Activated CD4-positive, alpha-beta T cell treated with anti-CD3 and anti-CD28 coated beads, Interleukin-10, Interleukin-2, amounts not matched to agents 100 ng/mL and 50 ng/mL, durations not matched to agents 16 hours and 8 hours (primary cell): ENCODE results near the gene ARID5A.

Experiments
- DNase-seq: peaks from one replicate; pipeline ENCODE4 v3.0.0-alpha.2; 2020

ARID5A gene

DNA sequence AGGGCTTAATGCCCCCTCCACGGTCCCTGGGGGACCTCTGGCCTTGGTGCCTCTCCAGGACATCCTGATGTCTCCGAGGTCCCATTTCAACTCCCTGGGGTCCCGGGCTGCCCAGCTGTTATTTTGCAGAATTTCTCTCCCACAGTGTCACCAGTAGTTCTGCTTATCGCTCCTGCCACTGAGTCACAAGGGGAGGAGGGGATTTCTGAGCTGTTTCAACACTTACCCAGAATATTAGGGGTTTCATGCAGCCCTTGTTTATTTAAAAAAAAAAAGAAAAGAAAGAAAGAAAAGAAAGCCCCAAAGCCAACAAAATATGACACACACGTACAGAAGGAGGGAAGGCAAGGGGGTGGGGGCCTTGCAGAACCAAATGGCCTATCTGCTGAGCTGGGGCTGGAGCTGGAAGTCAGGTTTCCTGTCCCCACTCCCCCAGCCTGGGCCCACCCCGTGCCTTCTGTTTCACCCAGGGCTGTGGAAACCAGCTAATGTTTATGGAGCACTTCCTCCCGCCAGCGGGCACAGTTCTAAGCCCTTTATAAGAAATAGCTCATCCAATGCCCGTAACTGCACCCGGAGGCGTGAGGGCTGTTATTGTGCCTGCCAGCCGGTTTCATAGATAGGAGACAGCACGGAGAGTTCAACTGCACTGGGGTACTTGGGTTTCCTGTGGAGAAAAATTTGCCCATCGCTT, 8.4 kb upstream of the ARID5A start:
- peak; percentile 92 for DNase-seq

DNA sequence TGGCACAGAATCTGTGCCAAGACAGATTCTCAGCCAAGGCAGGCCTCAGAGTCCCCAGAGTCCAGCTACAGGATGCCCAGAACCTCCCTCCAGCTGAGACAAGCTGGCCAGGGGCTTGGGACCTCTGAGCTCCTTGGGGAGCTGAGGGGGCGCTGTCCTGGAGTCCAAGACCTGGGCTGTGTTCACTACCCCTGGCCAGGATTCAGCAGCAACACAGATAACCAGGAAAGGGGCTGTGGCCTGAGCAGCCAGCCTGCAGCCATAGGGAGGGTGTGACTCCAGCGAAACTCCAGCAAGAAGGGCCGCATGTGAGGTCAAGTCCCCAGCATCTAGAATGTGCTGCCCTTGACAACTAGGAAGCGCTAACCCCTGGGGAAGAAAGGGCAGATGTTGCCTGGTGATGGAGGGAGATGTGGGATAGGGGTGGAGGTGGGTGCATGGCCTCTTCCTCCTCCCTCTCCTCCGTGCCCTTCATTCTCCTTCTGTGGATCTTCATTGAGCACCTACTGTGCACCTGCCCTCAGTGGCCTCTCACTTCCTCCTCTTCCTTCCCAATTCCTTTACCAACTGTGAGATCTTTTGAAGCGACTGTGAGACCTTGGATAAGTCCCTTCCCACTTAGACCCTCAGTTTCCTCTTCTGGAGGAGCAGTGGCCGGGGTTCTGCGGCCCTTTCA, 7.7 kb upstream of the ARID5A start:
- no peak for DNase-seq

DNA sequence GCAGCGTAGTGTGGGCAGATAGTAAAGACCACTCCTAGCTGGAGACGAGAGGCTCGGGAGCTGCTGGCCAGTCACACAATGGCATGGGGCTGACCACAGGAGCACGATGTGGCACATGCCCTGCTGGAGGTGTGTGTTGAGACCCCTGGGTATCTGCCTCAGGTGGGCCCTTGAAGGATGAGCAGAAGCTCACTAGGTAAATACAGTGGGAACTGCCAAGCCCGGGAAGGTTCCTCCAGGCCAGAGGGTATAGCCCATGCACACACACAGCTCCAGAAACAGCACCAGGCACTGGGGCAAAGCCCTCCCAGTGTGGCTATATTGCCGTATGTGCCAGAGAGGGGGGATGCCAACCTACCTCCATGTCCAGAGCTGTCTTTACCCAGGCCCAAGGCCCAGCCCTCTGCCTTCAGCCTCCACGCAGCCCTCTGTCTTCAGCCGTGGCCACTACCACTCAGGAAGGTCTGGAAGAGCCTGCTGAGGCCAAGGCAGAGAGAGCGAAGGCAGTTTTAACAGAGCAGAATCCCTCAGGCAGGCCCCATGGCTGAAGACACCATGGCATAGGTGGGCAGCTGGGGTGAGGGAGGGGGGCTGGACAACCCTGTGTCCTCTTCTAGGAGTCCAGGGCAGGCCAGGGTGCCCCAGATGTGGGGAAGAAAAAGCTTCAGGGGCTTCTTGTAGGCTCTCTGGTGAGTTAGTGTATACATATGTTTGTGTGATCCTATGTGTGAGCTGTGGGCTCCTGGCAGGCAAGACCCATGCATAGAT, 7.0 kb upstream of the ARID5A start:
- no peak for DNase-seq

DNA sequence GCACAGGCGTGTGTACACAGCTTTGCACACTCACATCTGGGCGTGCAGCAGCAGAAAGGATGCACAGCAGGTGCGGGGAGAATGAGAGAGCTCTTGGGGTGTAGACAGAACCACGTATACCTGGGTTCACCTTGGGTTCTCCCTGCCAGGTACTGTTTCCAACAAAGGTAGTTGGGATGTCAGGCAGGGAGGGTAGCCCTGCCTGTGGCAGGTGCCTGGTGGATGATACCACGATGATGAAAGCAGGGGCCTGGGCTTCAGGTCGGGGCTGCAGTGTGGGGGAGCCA, 6.5 kb upstream of the ARID5A start:
- DNase-seq: no peak

DNA sequence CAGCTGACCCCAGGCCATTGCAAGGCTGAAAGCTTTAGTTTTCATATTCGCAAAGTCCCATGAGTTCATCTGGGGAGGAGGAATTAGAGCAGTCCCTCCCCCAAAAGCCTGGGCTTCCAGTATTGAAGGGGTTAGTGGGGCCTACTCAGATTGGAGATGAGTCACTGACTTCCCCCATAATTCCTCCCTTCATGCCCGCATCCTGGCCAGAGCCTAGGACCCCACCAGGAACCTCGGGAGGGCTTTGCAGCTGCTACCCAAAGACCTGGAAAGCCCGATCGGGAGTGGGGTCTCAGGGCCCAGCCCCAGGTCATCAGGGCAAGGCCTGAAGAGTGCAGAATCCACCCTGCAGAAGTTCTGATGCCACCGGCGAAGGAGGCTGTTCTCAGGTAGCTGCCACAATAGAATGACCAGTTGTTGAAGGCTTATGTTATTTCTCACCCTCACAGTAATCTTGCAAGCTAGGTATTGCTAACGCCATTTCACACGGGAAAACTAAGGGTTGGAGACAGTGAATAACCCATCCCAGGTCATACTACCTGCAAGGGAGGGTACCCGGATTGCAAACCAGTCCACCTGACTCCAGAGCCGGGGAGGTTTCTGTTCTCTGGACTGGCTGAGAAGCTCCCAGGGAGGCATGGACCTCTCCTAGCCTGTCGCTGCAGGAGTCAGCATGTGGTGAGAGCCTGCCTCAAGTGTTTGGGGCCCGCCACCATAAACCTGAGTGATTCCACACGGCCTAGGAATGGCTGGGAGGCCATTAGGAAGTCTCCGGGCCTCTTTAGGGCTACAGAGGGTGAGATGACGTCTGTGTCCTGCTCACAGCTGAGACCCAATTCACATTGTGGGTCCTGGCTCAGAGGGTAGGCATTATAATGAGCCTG, 5.8 kb upstream of the ARID5A start:
- peak; percentile 70 for DNase-seq

DNA sequence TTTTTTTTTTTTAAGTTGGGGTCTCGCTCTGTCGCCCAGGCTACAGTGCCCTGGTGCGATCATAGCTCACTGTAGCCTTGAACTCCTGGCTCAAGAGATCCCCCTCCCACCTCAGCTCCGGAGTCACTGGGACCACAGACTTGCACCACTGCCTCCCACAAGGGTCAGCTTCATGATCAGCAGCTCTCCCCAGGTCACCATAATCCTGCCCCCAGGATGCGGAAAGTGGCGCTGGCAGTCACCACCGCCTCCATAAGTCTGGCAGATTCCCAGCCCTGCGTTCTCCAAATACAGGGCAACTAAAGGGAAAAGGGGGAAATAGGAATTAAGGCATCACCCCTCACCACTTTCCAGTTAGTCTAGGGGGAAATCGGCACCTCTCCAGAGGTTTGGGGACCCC, 5.2 kb upstream of the ARID5A start:
- no peak for DNase-seq

DNA sequence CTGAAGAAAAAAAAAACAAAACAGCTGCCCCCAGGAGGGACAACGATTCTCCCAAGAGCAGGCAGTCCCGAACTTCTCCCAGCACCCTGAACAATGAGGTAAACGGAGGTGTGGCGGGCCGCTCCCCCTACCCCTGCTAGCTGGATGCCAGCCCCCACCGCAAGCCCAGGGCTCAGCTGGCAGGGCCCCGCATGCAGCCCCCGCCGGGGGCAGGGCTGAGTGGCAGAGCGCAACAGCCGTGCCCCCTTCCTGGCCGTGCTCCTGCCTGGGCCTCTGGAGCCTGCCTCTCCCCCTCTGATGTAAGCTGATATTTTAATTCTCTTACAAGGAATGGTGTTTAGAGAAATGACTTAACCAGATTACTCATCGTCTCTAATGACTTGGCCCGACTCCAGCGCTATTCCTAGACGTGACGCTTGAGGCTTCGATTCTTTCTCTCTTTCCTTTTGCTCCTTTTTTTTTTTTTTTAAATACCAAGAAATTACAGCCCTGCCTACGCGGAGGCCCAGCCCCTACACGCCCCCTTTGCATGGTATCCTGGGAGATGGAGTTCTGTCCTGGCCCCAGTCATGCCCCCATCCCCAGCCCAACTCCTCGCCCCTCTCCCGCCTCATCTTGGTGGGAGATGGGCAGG, 4.6 kb upstream of the ARID5A start:
- DNase-seq: peak; percentile 90

DNA sequence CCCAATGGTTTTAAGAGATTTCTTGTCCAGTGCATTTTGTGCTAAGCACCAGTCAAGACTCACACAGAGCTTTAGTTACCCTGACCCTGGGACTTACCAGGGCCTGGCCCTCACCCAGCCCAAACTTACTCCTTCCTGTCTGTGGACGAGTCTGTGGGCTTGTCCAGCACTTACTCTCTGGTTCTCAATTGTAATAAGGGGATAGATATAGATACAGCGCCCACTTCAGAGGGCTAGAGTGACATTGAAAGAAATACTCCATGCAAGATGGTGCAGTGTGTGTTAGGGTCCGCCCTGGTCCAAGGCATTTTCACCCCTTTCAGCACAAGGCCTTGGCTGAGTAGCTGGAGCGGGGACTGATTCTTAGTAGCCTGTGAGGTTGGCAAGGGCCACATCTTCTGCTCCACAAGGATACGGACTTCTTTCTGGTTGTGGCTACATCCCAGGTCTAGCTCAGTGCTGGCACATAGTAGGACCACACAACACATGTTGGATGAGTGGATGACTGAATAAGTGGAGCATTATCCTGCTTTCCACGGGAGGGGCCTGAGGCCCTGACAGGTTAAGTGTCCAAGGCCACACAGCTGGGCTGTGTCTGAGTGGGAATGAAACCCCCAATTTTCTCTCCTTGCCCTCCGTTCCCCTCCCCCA, 3.8 kb upstream of the ARID5A start:
- DNase-seq: no peak

DNA sequence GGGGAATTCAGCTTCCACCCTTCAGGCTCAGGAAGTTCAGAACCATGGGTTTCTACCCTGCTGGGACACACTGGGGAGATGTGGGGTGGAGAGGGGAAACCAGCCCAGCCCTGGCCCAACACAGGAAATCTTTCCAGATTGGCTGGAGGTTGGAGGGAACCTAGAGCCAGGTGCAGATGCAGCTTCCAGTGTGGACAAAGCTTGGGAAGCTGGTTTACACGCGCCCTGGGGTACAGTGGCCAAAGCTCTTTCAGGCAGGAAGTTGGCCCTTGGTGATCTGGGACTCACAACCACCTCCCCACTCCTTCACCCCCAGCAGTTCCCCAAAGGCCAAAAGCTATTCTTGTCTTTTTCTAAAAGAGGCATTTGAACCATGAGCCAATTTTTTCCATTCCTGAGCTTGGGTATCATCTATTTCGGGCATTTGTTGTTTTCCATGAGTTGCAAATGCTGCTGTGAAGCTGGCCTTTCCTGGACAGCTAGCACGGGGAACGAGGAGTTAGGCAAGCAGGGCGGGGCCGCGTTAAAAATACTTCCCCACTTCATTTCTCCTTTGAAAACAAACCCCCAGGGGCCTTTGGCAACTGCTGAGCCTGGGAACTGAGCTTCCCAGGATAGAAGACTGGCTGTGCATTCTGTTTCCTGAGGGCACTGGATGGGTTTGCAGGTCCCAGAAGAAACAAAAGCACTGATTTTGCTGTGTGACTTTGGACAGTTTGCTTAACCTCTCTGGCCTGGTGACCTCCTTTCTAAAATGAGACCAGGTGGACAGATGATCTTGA, 3.1 kb upstream of the ARID5A start:
- no peak for DNase-seq

DNA sequence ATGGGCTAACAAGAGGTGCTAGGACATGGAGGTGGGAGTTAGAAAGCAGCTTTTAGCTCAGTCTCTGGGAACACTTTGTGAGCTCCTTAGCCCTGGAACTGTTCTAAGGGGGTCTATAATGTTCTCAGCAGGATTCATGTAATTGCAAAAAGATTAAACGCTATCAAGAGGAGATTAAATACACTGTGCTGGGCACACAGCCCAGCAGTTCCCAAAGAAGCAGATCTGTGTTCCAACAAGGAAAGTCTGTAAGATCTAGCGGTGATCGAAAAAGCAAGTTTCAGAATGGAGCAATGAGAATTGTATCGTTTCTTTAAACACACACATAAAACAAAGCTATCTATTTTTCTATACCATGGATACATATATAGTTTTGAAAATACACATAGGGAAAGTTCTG, 2.4 kb upstream of the ARID5A start:
- DNase-seq: no peak

DNA sequence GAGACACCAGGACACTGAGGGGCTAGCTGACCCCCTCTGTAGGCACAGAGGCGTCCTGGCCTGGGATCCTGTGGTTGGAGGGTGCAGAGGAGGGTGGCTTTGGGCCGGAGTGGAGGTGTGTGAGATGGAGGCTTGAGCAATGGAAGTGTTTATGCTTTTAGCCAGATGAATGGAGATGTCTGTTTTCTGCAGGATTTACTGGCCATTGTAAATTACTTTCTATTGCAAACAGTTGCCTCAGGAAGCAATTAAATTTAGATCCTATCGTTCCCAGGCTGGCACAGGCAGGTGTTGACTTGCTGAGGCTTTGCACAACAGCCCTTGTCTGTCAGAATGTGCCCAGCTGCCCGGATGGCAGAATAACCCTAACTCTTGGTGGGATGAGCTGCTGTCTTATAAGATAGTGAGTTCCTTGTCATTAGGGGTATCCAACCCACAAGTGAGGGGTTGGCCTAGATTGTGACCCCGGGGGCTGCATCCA, 1.8 kb upstream of the ARID5A start:
- DNase-seq: no peak

DNA sequence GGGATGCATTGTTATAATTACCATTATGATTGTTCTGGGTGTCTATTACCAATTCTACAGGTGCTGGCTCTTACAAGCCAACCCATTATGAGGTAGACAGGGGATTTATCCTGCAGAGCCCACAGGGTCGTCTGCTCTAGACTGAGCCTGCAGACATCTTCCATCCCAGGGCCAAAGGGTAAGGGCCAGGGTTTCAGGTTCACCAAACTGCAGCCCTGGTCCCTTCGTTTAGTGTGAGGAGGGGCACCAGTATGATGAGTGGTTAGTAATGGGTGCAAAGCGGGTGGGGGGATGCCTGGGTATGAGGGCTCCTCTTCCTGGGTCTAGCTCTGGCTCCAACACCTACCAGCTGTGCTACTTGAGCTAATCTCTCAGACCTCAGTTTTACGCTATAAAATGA, 1.2 kb upstream of the ARID5A start:
- no peak for DNase-seq

DNA sequence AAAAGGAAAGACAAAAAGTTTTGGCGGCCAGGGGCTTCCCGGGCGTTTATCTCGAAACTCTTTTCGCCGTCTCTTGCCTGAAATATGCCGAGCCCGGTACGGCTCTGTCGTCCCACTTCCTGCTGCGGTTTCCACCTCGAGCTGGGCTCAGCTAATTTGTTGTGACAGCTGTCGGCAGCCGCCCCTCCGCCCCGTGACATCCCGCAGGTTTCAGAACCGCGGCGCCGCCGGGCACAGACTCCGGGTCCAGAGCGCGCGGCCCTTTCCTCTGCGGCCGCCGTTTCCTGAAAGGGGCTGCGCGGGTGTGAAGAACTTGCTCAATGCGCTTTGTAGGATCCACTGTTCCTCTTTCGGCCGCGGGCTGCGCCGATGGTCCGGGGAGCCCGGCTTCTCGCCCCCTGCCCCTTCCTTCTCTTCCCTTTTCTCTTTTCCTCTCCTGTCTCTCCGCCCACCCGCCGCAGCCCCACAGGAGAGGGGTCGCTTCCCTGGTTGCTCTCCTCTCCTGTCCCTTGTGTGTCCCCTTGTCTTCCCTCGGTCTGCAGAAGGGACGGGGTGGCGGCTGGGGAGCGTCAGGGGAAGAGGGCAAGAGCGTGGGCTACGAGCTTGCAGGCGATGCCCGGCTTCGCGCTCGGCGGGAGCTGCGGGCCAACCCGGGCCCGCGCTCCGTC, 648 bp downstream of the ARID5A start:
- peak; percentile 95 for DNase-seq

DNA sequence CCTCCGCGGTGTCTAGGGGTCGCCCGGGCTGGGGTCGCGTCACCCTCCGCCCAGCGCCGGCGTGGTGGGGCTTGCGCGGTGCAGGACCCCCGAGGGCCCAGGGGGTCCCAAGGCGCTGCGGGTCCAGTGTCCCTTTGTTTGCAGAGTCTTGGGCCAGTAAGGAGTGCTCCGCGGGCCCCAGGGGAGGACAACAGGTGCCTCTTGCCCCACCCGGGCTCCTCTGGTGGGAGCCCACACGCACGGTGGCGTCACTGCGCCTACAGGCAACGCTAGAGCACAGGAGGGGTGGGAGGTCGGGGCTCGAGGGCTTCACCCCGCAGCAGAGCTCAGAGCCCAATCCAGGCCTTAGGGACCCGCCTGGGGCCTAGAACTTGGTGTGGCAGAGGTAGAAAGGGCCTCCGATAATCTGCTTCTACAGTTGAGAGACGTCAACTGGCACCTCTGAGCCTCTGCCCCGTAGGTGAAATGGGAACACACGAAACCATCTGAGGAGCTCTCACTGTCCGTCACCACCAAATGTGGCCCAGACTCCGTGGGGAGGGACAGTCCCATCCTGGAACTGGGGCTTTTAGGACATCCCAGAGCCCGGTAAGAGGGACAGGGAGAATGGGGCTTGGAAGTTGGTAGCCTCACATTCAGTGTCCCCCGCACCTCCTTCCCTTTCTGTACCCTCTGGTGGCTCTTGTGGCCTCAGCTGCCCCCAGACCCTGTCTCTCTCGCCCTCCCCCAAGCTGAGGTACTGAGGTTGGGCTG, 1.4 kb downstream of the ARID5A start:
- DNase-seq: no peak

DNA sequence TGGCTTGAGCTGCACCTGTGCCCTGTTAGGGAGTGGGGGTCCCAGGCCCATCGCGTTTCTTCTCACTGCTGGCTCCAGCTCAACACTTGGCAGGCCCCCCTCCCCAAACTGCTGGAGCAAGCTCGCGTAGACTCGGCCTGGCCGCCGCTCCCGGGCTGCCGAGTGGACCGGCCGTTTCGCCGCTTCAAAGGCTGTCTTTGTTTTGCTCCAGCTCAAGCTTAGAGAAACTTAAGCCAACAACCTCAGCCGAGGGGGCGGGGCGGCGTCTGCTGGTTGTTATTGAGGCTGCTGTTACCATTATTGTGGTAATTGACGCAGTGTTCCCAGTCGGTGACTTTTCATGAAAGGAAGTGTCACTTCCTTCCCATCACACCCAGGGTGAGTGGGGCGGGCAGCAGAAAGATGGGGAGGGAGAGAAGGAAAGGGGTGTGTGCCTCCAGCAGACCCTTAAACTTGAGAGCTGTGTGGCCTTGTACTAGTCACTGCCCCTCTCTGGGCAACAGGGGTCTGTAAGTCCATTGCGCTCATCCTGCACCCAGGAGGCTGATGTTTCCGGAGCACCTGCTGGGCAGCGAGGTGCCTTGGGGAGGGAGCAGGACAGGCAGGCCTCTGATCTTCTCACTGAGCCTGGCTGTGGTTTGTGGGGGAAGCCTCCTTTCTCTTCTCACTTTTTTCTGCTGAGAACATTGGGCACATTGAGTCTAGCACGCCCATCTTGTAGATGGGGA, 2.1 kb downstream of the ARID5A start:
- DNase-seq: peak; percentile 88

DNA sequence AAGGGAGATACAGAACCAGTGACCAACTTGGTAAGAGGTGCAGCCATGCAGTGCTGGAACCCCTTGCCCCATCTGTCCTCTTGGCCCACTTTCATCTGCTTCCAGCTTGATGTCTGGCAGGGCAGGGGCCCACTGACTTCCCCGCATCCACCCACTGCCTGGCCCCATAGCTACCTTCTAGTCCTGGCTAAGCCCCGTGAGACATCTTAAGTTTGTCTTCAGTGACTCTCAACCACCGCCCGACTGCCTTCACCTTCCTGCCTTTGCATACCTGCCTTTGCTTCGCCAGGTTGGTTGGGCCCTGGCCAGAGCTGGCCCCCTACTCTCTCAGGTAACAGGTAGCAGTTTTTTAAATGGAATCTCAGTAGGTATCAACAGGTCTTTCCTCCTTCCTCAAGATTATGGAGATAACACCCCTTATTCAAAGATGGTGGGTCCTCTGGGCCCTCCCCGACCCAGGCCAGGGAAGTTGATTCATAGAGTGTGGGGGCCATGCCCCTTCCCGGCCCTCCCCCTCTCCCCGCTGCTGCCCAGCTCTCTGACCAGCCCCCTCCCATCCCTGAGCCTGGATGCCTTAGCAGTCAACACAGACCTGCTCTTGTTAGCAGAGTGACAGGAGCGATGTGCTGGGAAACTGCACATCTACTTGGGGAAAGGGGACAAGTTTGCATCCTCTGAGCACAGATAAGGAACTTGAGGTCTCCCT, 2.8 kb downstream of the ARID5A start:
- DNase-seq: no peak

DNA sequence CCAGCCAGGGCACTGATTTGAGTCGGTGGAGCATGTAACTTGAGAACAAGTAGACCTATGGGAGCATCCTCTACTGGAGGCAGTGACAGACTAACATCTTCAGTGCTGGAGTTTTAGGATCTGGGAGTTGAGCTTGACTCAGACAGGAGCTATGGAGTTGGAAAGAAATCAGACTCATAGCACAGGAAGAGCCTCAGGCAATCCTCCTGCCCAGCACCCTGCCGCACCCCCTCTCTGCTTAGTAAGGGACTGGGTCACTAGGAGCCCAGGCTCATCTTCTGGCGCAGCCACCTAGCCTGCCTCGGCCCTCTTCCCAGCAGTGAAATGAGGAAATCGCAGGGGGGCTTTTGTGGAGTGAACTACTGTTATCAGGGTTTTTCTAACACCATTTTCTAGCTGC, 3.6 kb downstream of the ARID5A start:
- DNase-seq: no peak

DNA sequence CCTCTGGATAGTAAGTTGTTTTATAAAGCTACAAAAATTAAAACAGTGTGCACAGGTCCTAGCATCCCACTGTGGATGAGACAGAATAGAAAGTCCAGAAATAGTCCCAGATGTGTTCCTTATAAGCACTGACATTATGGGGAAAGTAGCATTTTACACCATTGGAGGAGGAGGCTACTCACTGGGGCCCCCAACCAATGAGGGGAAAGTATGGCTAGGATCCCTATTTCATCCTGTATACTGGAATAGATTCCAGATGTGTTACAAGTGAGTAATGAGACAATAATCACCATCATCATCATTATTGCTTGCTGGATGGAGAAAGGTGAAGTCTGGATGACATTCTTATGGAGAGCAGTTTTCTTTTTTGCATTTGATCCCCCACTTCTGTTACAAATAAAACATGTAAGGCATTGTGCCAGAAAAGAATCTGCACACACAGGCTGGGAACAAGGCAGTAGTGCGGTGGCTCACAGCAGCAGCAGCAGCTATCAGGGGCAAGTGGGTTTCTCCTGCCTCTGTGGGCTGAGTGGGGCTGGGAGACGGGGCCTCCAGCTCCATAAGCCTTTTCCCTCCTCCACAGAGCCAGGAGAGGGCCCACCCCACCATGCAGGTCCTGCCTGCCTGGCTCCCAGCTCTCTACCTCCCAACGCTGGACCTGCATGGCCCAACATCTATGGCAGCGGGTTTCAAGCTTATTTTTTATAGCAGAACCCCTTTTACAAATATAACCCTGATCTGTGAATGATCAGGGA, 5.0 kb downstream of the ARID5A start:
- no peak for DNase-seq
